SK-N-SH (cell line): ENCODE measurements around the gene FAM219B. TPM values are rescaled to one million over a fixed set of nuclear protein-coding genes. Genes with fewer than 3 reads are reported as not detected.

Experiments used
- CTCF ChIA-PET: fragments of 300-600, 350-600 bp; formaldehyde crosslinking; extraction: SDS; loops from one replicate; lab custom pipeline; 2021; lab: Yijun Ruan, JAX
- POLR2A ChIA-PET: fragments of 350-600 bp; sonication (Branson Sonifier 250); formaldehyde crosslinking; extraction: SDS; loops from one replicate; lab custom pipeline; 2020; ENCODE audit warnings: antibody characterized with exemption, inconsistent platforms; lab: Yijun Ruan, JAX
- DNase-seq: peaks from one replicate; pipeline ENCODE4 v3.0.0; 2012
- H2AFZ ChIP-seq: fragments of 200-600 bp; sonication (generic); 2 replicates; pipeline ENCODE4 v1.8.1; 2016; ENCODE audit warnings: antibody characterized with exemption, mild to moderate bottlenecking, low read depth
- H3F3A ChIP-seq: fragments of 200-600 bp; sonication (generic); replicated peaks from 2 replicates; pipeline ENCODE3; 2016; ENCODE audit warnings: antibody characterized with exemption, mild to moderate bottlenecking; ENCODE audit not compliant: insufficient read depth
- H3K27ac ChIP-seq, 2 experiments: fragments of 200-500 bp in 1 of 2; fragments of 200-600 bp in 1 of 2; sonication (Bioruptor generic) in 1 of 2; sonication (generic), shearing (Covaris generic) in 1 of 2; 2 replicates each; pipeline versions ENCODE4 v1.5.1 to v1.6.1; 2014 to 2016; ENCODE audit warnings: low read depth in 2 of 2, inconsistent platforms in 1 of 2, low read length in 1 of 2, mild to moderate bottlenecking in 1 of 2, mixed read lengths in 1 of 2
- H3K27me3 ChIP-seq: fragments of 200-600 bp; sonication (generic), shearing (Covaris generic); 2 replicates; pipeline ENCODE4 v1.6.1; 2016; ENCODE audit warnings: mixed run types; ENCODE audit not compliant: insufficient read depth
- H3K36me3 ChIP-seq, 2 experiments: fragments of 200-500 bp in 1 of 2; fragments of 200-600 bp in 1 of 2; sonication (Bioruptor generic) in 1 of 2; sonication (generic) in 1 of 2; replicated peaks in 1 of 2; 2 replicates each; pipeline versions ENCODE3 to v1.5.1; 2014 to 2016; ENCODE audit warnings: low read length in 1 of 2, mild to moderate bottlenecking in 1 of 2; ENCODE audit not compliant: insufficient read depth in 2 of 2, control insufficient read depth in 1 of 2
- H3K4me1 ChIP-seq, 2 experiments: fragments of 200-500 bp in 1 of 2; fragments of 200-600 bp in 1 of 2; sonication (Bioruptor generic) in 1 of 2; sonication (generic), shearing (Covaris generic) in 1 of 2; 2 replicates each; pipeline versions ENCODE4 v1.5.1 to v1.6.1; 2014 to 2016; ENCODE audit warnings: low read depth in 1 of 2, low read length in 1 of 2, mixed run types in 1 of 2; ENCODE audit not compliant: insufficient read depth in 2 of 2, control insufficient read depth in 1 of 2
- H3K4me2 ChIP-seq: fragments of 200-600 bp; sonication (generic), shearing (Covaris generic); 2 replicates; pipeline ENCODE4 v1.6.1; 2017; ENCODE audit warnings: mixed run types
- H3K4me3 ChIP-seq, 2 experiments: fragments of 200-500 bp in 1 of 2; fragments of 200-600 bp in 1 of 2; sonication (Bioruptor generic) in 1 of 2; sonication (generic), shearing (Covaris generic) in 1 of 2; 2 replicates each; pipeline versions ENCODE4 v1.5.1 to v1.8.1; 2014 to 2016; ENCODE audit warnings: low read depth in 2 of 2, inconsistent platforms in 1 of 2, low read length in 1 of 2, mild to moderate bottlenecking in 1 of 2, mixed read lengths in 1 of 2, moderate library complexity in 1 of 2
- H3K79me2 ChIP-seq: fragments of 200-600 bp; sonication (generic); 2 replicates; pipeline ENCODE4 v1.8.1; 2017; ENCODE audit warnings: mild to moderate bottlenecking; ENCODE audit not compliant: insufficient read depth
- H3K9ac ChIP-seq: fragments of 200-600 bp; sonication (generic); 2 replicates; pipeline ENCODE4 v1.6.1; 2017; ENCODE audit warnings: mixed run types
- H3K9me2 ChIP-seq: fragments of 200-600 bp; sonication (generic); 2 replicates; pipeline ENCODE4 v1.6.1; 2017; ENCODE audit warnings: mixed run types
- H3K9me3 ChIP-seq: fragments of 200-600 bp; sonication (generic); 2 replicates; pipeline ENCODE4 v1.6.1; 2017; ENCODE audit warnings: mixed run types, mild to moderate bottlenecking, moderate library complexity
- H4K20me1 ChIP-seq: fragments of 200-600 bp; sonication (generic); 2 replicates; pipeline ENCODE4 v1.6.1; 2017; ENCODE audit warnings: mild to moderate bottlenecking, mixed run types; ENCODE audit not compliant: insufficient read depth
- ELF1 ChIP-seq: IDR thresholded peaks from 2 replicates; pipeline ENCODE4 v1.4.0; 2012
- GABPA ChIP-seq: IDR thresholded peaks from 2 replicates; pipeline ENCODE4 v1.4.0; 2012; ENCODE audit warnings: low read depth, mild to moderate bottlenecking
- MXI1 ChIP-seq: IDR thresholded peaks from 2 replicates; pipeline ENCODE4 v1.6.1; 2012; ENCODE audit warnings: mild to moderate bottlenecking, low read depth, low read length, improper control_type of control experiment
- TAF1 ChIP-seq: IDR thresholded peaks from 2 replicates; pipeline ENCODE4 v1.6.1; 2012; ENCODE audit warnings: low read depth, mild to moderate bottlenecking, low read length, moderate library complexity, borderline replicate concordance
- WGBS: methylation state at CpG from one replicate; pipeline ENCODE4 v1.1.6; 2017; ENCODE audit warnings: low lambda C conversion rate; 5-methylcytosine and 5-hydroxymethylcytosine counted together
- polyA plus RNA-seq, 3 experiments: library from polyadenylated mRNA; depleted of rRNA; stranded (reverse); fragments of >200 nt; gene quantifications; 2 replicates each; pipeline ENCODE4 v1.2.3, GENCODE V29; 2012
- TF ChIP-seq, protein P1 (sequence below): IDR thresholded peaks from 2 replicates; pipeline ENCODE4 v1.4.0; 2012; ENCODE audit warnings: low read depth, borderline replicate concordance
- TF ChIP-seq, protein P2 (sequence below): fragments of 150-350 bp; IDR thresholded peaks from 2 replicates; pipeline ENCODE4 v1.6.1; 2016; ENCODE audit warnings: mild to moderate bottlenecking, low read depth, low read length
- TF ChIP-seq, protein P3 (sequence below): IDR thresholded peaks from 2 replicates; pipeline ENCODE4; 2012

Gene FAM219B
- polyA plus RNA-seq, 1 of the 3 experiments (the other 2 are of a cell fraction), result 53.0 TPM

DNA sequence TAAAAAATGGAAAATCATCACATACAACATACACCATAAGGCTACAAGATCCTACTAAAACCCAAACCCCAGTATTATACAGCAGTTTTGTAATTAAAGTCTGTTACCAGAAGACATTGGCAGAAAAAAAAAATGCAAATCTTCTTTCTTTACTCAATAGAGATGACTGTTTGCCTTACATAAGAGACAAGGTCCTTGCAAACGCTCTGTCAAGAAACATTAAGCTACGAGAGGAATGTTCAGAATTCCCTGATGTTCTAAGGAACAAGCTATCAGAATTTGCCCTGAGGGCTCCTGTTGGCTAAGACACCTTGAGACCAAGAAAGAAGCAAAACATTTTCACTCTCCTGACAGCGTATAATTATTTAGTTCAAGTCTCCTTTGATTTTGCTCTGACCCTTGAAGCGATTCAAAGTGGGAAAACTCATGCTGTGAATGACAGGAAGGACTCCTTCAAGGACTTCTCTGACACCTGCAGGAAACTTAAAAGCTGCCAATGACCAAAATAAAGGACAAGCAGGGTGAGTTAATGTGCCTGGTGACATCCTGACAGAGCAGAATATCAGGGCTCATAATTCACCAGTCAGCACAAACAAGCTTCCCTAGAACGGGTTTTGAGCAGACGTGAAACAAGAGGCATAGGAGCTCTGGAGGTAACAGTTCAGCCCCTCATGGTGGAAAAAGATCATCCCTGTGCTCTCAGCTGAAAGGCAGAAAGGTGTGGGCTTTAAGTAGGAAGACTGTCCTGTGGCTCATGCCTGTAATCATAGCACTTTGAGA lies 36.0 kb downstream of the FAM219B start:
- H4K20me1 ChIP-seq, result peaks cover 37% of the 10 kb centered on the region
- no peak overlapping the region for H2AFZ ChIP-seq
- no peaks in the 10 kb centered on the region for H3K9me3 ChIP-seq
- H3K9me2 ChIP-seq, result no peaks in the 10 kb centered on the region
- no peak overlapping the region for H3K4me3 ChIP-seq
- H3K4me1 ChIP-seq, result peaks cover 17 to 20% of the 10 kb centered on the region in 2 experiments; a peak in 2 of 4 replicates
- ChIA-PET CTCF (interaction anchor here (0.8 to 2.6 kb wide), 8 partner anchors 12 to 102 kb away, joined by 3 to 16 read pairs (median 6); partner anchors contain the start of genes CSK and ULK3), POLR2A (interaction anchor here (0.9 to 1.4 kb wide), 4 partner anchors 11 to 27 kb away, joined by 3 to 4 read pairs (median 4); partner anchors contain the start of gene MPI)
- H3F3A ChIP-seq, result no peaks in the 10 kb centered on the region
- TF ChIP-seq, protein P1, sequence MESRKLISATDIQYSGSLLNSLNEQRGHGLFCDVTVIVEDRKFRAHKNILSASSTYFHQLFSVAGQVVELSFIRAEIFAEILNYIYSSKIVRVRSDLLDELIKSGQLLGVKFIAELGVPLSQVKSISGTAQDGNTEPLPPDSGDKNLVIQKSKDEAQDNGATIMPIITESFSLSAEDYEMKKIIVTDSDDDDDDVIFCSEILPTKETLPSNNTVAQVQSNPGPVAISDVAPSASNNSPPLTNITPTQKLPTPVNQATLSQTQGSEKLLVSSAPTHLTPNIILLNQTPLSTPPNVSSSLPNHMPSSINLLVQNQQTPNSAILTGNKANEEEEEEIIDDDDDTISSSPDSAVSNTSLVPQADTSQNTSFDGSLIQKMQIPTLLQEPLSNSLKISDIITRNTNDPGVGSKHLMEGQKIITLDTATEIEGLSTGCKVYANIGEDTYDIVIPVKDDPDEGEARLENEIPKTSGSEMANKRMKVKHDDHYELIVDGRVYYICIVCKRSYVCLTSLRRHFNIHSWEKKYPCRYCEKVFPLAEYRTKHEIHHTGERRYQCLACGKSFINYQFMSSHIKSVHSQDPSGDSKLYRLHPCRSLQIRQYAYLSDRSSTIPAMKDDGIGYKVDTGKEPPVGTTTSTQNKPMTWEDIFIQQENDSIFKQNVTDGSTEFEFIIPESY, result no peak
- TF ChIP-seq GABPA (no peak), TAF1 (no peak), ELF1 (no peak), MXI1 (no peak)
- H3K27me3 ChIP-seq, result no peaks in the 10 kb centered on the region
- H3K36me3 ChIP-seq, result peaks cover 8 to 10% of the 10 kb centered on the region in 2 experiments
- 0 out of 2 replicates have a peak overlapping the region, but pooled peaks have one; percentile 16 for H3K4me2 ChIP-seq
- no peak for DNase-seq
- 89% methylated on average over 6 of the region's 6 CpGs for WGBS
- H3K27ac ChIP-seq, result no peak overlapping the region
- H3K79me2 ChIP-seq, result peaks cover 71% of the 10 kb centered on the region
- H3K9ac ChIP-seq, result no peak overlapping the region

DNA sequence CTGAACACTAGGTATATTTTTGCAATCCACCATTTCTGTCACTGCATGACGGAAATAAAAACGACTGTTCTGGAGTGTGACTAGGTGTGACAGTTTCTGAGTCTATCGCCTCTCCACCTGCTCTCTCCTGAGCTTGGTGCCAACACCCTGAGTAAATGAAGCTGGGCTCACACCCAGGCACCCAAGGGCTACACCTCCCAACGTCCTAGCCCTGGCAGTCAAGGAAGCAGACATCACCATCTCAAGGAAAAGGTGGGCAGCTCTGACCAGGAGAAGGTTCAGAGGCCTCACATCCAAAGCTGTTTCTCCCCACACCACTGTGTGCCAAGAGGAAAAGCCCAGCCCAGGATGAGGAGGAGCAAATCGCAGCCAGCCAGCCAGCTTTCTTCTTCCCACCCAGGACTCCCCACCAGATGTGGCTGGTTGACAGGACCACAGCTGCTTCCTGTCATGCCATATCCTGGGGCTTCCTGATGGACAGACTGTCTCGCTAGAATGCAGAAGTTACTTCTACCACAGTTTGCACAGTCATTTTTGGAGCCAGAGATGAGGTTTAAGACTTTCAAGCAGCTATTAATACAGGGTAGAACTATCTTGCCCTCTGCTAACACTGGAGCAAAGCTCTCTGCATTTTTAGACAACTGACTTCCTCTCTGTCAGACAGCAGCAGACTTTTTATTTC lies 36.8 kb downstream of the FAM219B start:
- peaks cover 8 to 10% of the 10 kb centered on the region in 2 experiments for H3K36me3 ChIP-seq
- no peaks in the 10 kb centered on the region for H3K27me3 ChIP-seq
- H3K9ac ChIP-seq, result no peak overlapping the region
- no peaks in the 10 kb centered on the region for H3K9me2 ChIP-seq
- TF ChIP-seq, protein P2, sequence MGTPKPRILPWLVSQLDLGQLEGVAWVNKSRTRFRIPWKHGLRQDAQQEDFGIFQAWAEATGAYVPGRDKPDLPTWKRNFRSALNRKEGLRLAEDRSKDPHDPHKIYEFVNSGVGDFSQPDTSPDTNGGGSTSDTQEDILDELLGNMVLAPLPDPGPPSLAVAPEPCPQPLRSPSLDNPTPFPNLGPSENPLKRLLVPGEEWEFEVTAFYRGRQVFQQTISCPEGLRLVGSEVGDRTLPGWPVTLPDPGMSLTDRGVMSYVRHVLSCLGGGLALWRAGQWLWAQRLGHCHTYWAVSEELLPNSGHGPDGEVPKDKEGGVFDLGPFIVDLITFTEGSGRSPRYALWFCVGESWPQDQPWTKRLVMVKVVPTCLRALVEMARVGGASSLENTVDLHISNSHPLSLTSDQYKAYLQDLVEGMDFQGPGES, result no peak
- TF ChIP-seq, protein P3, sequence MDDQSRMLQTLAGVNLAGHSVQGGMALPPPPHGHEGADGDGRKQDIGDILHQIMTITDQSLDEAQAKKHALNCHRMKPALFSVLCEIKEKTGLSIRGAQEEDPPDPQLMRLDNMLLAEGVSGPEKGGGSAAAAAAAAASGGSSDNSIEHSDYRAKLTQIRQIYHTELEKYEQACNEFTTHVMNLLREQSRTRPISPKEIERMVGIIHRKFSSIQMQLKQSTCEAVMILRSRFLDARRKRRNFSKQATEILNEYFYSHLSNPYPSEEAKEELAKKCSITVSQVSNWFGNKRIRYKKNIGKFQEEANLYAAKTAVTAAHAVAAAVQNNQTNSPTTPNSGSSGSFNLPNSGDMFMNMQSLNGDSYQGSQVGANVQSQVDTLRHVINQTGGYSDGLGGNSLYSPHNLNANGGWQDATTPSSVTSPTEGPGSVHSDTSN, result no peak
- TF ChIP-seq MXI1, result peak; percentile 73
- H3K4me1 ChIP-seq, result peaks cover 17 to 20% of the 10 kb centered on the region in 2 experiments; a peak in 2 of 4 replicates
- no peak overlapping the region; a peak in 1 of 4 replicates for H3K27ac ChIP-seq
- 0 out of 2 replicates have a peak overlapping the region, but pooled peaks have one; percentile 16 for H3K4me2 ChIP-seq
- no peak overlapping the region for H2AFZ ChIP-seq
- no peak overlapping the region for H3K4me3 ChIP-seq
- ChIA-PET CTCF (interaction anchor here (0.8 to 2.6 kb wide), 8 partner anchors 11 to 101 kb away, joined by 3 to 16 read pairs (median 6); partner anchors contain the start of genes CSK and ULK3), POLR2A (interaction anchor here (0.9 to 1.4 kb wide), 4 partner anchors 10 to 26 kb away, joined by 3 to 4 read pairs (median 4); partner anchors contain the start of gene MPI)
- H4K20me1 ChIP-seq, result peaks cover 42% of the 10 kb centered on the region
- H3F3A ChIP-seq, result no peaks in the 10 kb centered on the region
- peaks cover 78% of the 10 kb centered on the region for H3K79me2 ChIP-seq
- peak; percentile 60 for DNase-seq
- no peaks in the 10 kb centered on the region for H3K9me3 ChIP-seq
- WGBS, result 67% methylated on average over 6 of the region's 6 CpGs
